Epithelial cell of esophagus (primary cell): Measurements from ENCODE around the gene MRPS35.

Experiments
- DNase-seq: peaks from one replicate; pipeline ENCODE4 v3.0.0; 2010; ENCODE audit warnings: low read depth
- H3K4me3 ChIP-seq: 2 replicates; pipeline ENCODE4 v1.5.1; 2011; ENCODE audit warnings: mild to moderate bottlenecking, low read length, control low read depth
- CTCF ChIP-seq: IDR thresholded peaks from 2 replicates; pipeline ENCODE4 v1.5.1; 2011; ENCODE audit warnings: low read depth, mild to moderate bottlenecking, low read length, control low read depth, inconsistent platforms; ENCODE audit not compliant: insufficient read depth; ENCODE audit errors: missing control alignments

MRPS35 gene

GRCh38 chr12:27705263-27705662 lies 5.4 kb upstream of the MRPS35 start:
- TF ChIP-seq CTCF: no peak
- DNase-seq: no peak
- H3K4me3 ChIP-seq: no peak overlapping the region

- no peak overlapping the region for H3K4me3 ChIP-seq
- TF ChIP-seq CTCF: no peak
- peak; percentile 69 for DNase-seq
Observed at GRCh38 chr12:27707216-27707615, 3.4 kb upstream of the MRPS35 start.

- H3K4me3 ChIP-seq: peak overlapping the region; percentile 100
- no peak for DNase-seq
- no peak for TF ChIP-seq CTCF
Observed at GRCh38 chr12:27709212-27709931, 1.3 kb upstream of the MRPS35 start.

DNA sequence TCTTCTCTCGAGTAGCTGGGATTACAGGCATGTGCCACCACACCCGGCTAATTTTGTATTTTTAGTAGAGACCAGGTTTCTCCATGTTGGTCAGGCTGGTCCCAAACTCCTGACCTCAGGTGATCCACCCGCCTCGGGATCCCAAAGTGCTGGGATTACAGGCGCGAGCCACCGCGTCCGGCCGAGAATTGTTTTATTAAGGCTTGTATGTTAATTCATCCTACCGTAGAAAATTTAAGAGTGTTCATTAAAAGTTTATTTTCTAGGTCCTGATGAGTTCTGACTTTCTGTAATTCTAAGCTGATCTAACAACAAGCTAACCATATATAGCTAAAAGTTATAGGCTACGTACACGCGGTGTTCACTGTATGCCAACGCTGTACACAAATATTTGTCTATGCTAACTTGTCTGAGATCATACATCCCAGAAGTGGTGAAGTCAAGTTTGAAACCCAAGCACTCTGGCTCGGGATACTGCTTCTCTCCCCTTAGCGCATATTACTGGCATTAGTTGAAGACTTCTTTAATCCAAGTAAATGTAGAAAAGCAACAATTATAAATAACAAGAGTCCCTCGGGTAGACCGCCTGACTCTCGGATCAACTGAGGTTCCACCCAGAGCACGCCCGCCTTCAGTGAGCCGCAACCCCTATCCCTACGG lies 570 bp upstream of the MRPS35 start:
- peak overlapping the region; percentile 100 for H3K4me3 ChIP-seq
- peak; percentile 50 for DNase-seq
- TF ChIP-seq CTCF: no peak

GRCh38 chr12:27711317-27711682 lies 668 bp downstream of the MRPS35 start:
- peak; percentile 49 for DNase-seq
- no peak for TF ChIP-seq CTCF
- H3K4me3 ChIP-seq: peak overlapping the region; percentile 100

- H3K4me3 ChIP-seq: peak overlapping the region; percentile 100
- no peak for TF ChIP-seq CTCF
Observed at GRCh38 chr12:27711967-27712366, 1.3 kb downstream of the MRPS35 start.

GRCh38 chr12:27723212-27723611 lies 12.6 kb downstream of the MRPS35 start:
- DNase-seq: no peak
- no peak overlapping the region for H3K4me3 ChIP-seq
- TF ChIP-seq CTCF: no peak

More at GRCh38 chr12:27711967-27712366, 1.3 kb downstream of the MRPS35 start:
- DNase-seq: no peak
